Peyer's patch (tissue), 4 donors: ENCODE data around the gene FOXD4L3. TPM values are rescaled to one million over a fixed set of nuclear protein-coding genes. Genes with fewer than 3 reads are reported as not detected.
"Not testable (repeated sequence)": the region's sequence is repeated elsewhere in the genome, so short reads cannot be mapped to it uniquely, and the experiment has no call there.

Experiments
- DNase-seq, 3 donors: peaks; one replicate each; pipeline ENCODE4 v3.0.0-alpha.2; 2017 to 2019
- H3K27ac ChIP-seq, 4 donors: fragments of 200-600 bp; sonication (generic); one replicate each; pipeline ENCODE4 v1.5.1; 2016 to 2019
- H3K27me3 ChIP-seq, 2 donors: fragments of 200-600 bp; sonication (generic); one replicate each; pipeline ENCODE4 v1.5.1; 2019
- H3K36me3 ChIP-seq, 3 donors: fragments of 200-600 bp; sonication (generic); one replicate each; pipeline ENCODE4 v1.5.1; 2016 to 2019
- H3K4me1 ChIP-seq, 4 donors: fragments of 200-600 bp; sonication (generic); one replicate each; pipeline ENCODE4 v1.5.1; 2016 to 2019
- H3K4me3 ChIP-seq, 4 donors: fragments of 200-600 bp; sonication (generic); 1 replicate in 3 of 4; 2 replicates in 1 of 4; pipeline ENCODE4 v1.5.1; 2016 to 2019; ENCODE audit warnings: mild to moderate bottlenecking in 1 of 4
- H3K9me3 ChIP-seq, 4 donors: fragments of 200-600 bp; sonication (generic); one replicate each; pipeline ENCODE4 v1.5.1; 2016 to 2019; ENCODE audit warnings: mild to moderate bottlenecking in 1 of 4
- total RNA-seq, 4 donors: library from RNA; depleted of rRNA; stranded (reverse); fragments of >200 nt; gene quantifications; one replicate each; pipeline ENCODE4 v1.1.0, GENCODE V29; 2016

FOXD4L3 gene
- 1 to 10 TPM in 1 of 4 donors, under 1 TPM in 1, not detected in 2; 0.94 to 1.6 TPM for total RNA-seq

DNA sequence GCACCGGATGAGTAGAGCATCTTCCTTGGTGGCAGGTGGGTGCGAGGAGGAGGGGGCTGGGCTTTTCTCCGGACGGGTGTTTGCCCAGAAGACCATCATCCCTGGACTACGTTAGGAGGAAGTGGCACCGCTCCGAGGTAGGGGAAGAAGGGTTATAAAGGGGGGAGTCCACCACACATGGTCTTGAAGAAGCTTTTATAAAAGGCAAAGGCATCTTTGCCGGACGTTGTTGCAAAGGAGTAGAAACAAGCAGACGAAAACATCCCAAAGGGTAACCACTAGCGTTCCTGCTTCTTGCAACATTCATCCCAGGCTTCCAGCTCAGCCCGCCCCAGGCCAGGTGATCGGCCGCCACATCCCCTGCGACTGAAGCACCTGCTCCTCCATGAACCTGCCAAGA, at the start of gene FOXD4L3:
Gene FOXD4L3 (plus strand): TSS at position 301 of the 400 bp plus-strand sequence. CDS start 85 bp downstream, at position 386.
- not testable (repeated sequence) for H3K36me3 ChIP-seq, H3K4me3 ChIP-seq, H3K27me3 ChIP-seq, H3K27ac ChIP-seq, H3K4me1 ChIP-seq, DNase-seq, H3K9me3 ChIP-seq

DNA sequence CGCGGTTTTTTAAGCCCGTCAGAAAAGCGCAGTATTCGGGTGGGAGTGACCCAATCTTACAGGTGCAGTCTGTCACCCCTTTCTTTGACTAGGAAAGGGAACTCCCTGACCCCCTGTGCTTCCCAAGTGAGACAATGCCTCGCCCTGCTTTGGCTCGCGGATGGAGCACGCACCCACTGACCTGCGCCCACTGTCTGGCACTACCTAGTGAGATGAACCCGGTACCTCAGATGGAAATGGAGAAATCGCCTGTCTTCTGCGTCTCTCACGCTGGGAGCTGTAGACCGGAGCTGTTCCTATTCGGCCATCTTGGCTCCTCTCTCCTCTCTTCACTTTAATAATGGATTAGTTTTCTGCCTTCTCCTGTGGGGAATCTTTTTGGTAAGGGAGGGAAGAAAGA, 21.6 kb upstream of the FOXD4L3 start:
- H3K4me1 ChIP-seq, DNase-seq, H3K4me3 ChIP-seq, H3K27me3 ChIP-seq, H3K9me3 ChIP-seq, H3K27ac ChIP-seq, H3K36me3 ChIP-seq: not testable (repeated sequence)

- not testable (repeated sequence) for H3K4me3 ChIP-seq, H3K36me3 ChIP-seq, H3K27me3 ChIP-seq, H3K9me3 ChIP-seq, H3K4me1 ChIP-seq, H3K27ac ChIP-seq, DNase-seq
Observed at GRCh38 chr9:68303771-68304170, 1.1 kb downstream of the FOXD4L3 start.

- not testable (repeated sequence) for H3K27me3 ChIP-seq, H3K36me3 ChIP-seq, H3K27ac ChIP-seq, H3K9me3 ChIP-seq, H3K4me3 ChIP-seq, DNase-seq, H3K4me1 ChIP-seq
Observed at GRCh38 chr9:68304212-68304611, 1.5 kb downstream of the FOXD4L3 start.

DNA sequence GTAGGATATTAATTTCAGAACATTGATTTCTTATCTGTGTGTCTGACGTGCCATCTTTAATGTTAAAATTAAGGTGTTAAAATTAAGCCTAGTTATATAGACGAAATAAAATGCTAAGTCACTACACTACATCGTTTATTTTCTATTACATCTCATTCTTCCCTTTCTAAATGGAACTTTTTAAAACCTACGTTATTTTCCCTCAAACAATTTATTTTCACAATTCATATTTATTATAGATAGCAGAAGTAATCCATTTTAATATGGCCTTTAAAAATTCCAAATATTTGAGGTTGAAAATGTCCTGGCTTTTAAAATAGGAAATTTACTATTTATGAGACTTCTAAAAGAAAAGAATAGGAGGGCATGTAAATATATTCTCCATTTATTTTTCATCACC, 2.1 kb downstream of the FOXD4L3 start:
- H3K4me3 ChIP-seq, H3K4me1 ChIP-seq, H3K36me3 ChIP-seq, H3K9me3 ChIP-seq, H3K27me3 ChIP-seq, DNase-seq, H3K27ac ChIP-seq: not testable (repeated sequence)

GRCh38 chr9:68305680-68306285, 3.1 kb downstream of the FOXD4L3 start:
- not testable (repeated sequence) for H3K27me3 ChIP-seq, H3K4me3 ChIP-seq, H3K9me3 ChIP-seq, DNase-seq, H3K27ac ChIP-seq, H3K4me1 ChIP-seq, H3K36me3 ChIP-seq

DNA sequence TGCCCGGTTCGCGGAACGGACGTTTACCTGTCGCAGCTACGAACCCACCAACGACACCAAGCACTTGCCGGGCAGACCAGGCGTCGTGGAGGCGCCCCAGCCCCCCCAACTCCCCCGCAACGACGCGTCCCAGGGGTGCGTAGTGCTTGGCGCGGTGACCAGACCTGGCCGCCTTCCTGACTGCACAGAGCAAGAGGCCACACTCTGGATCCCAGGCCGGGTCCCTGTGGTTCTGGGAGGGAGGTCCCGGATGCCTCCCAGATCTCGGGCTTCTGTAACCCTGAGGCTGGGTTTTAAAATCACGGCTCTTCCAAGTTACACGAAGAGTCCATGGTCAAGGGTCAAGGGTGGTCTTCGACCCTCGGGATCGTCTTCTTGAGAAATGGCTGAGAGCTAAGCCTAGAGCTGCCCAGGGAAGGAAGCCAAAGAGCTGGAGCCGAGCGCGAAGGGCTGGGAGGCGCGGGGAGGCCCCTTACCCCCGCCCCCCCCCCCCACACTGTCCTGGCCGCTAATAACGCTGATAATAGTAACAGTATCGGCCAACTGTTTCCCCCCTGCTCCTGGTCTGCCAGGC, 3.8 kb downstream of the FOXD4L3 start:
- not testable (repeated sequence) for H3K27ac ChIP-seq, DNase-seq, H3K27me3 ChIP-seq, H3K36me3 ChIP-seq, H3K9me3 ChIP-seq, H3K4me3 ChIP-seq, H3K4me1 ChIP-seq

DNA sequence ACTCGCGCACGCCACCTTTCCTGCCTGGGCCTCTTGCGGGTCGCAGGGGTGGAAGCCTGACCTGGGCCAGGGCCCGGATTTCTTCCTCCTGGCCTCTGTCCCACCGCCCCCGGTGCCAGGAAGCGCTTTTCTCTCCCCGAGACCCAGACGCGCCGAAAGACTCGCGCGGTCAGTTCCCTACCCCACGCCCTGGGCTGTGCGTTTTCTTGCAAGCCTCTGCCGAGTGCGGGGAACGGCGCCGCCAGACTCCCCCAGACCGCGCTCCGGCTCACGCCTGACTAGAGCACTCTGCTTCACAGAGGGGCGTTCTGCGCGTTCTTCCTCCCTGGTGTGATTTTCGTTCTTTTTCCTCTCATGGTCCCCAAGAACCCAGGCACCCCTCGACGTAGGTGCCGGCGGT, 4.5 kb downstream of the FOXD4L3 start:
- H3K27me3 ChIP-seq, H3K9me3 ChIP-seq, DNase-seq, H3K4me3 ChIP-seq, H3K4me1 ChIP-seq, H3K27ac ChIP-seq, H3K36me3 ChIP-seq: not testable (repeated sequence)

DNA sequence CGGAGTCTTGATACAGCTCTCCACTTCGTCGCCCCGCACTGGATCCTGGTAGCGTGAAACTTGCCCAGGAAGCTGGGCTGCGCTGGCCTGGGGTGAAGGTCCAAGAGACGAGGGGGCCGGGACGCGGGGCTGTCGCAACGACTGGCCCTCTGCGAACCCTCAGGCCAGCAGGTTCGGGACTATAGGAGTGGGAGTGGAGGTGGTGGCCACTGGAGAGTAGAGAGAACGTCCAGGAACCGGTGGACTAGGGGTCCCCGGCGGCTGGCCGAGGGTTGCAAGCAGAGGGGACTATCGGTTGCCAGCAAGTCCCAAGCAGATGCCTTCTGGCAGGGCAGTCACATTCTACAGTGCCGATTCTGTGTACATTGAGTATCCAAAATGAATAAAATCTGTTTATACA, 5.0 kb downstream of the FOXD4L3 start:
- H3K27me3 ChIP-seq, H3K4me3 ChIP-seq, H3K9me3 ChIP-seq, H3K4me1 ChIP-seq, H3K36me3 ChIP-seq, DNase-seq, H3K27ac ChIP-seq: not testable (repeated sequence)

DNA sequence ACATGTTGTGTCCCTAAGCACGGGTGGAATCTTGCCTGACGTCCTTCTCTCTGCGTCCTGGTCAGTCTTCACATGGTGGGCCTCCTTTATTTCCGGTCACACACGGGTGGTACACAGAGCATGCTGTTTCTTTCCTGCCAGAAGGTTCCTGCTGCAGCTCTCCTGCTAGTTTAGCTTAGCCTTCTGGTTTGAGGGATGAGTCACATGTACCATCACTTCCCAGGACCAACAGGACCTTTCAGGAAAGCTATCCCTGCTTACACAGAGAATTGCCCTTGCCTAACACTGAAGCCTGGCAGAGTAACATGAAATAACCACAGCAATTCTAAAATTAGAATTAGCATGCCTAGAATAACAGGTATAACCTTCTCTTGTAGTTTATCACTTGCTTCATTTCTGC, 8.5 kb downstream of the FOXD4L3 start:
- not testable (repeated sequence) for H3K9me3 ChIP-seq, H3K4me3 ChIP-seq, H3K4me1 ChIP-seq, H3K27me3 ChIP-seq, DNase-seq, H3K36me3 ChIP-seq, H3K27ac ChIP-seq

GRCh38 chr9:68318209-68318608, 15.5 kb downstream of the FOXD4L3 start:
- not testable (repeated sequence) for H3K4me3 ChIP-seq, H3K27ac ChIP-seq

DNA sequence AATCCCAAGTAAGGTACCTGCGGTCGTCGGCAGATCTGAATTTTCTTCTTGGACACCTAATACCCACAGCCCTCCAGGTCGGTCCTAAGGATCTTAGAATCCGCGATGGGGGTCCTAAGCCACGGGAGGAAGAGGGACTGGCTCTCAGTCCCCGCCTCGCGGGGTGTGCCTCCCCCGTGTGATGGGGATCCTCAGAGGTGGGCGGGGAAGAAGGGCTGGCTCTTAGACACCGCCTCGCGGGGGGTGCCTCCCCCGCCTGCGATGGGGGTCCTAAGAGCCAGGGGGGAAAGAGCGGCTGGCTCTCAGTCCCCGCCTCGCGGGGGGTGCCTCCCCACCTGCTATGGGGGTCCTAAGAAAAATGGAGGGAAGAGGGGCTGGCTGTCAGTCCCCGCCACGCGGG, 21.1 kb downstream of the FOXD4L3 start:
- not testable (repeated sequence) for H3K27me3 ChIP-seq, H3K9me3 ChIP-seq, H3K4me3 ChIP-seq, H3K27ac ChIP-seq, H3K4me1 ChIP-seq, H3K36me3 ChIP-seq, DNase-seq

More at GRCh38 chr9:68318209-68318608, 15.5 kb downstream of the FOXD4L3 start:
- H3K27me3 ChIP-seq, H3K9me3 ChIP-seq, H3K36me3 ChIP-seq, DNase-seq, H3K4me1 ChIP-seq: not testable (repeated sequence)

DNA sequence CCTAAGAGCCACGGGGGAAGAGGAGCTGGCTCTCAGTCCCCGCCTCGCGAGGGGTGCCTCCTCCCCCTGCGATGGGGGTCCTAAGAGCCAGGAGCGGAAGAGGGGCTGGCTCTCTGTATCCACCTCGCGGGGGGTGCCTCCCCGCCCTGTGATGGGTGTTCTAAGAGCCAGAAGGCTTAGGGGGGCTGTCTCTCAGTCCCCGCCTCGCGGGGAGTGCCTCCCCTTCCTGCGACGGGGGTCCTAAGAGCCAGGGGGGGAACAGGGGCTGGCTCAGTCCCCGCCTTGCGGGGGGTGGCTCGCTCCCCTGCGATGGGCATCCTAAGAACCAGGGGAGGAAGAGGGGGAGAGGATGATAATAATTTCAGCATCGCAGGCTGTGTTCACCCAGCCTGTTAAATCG, 21.9 kb downstream of the FOXD4L3 start:
- H3K4me3 ChIP-seq, H3K27ac ChIP-seq, DNase-seq, H3K9me3 ChIP-seq, H3K27me3 ChIP-seq, H3K36me3 ChIP-seq, H3K4me1 ChIP-seq: not testable (repeated sequence)

DNA sequence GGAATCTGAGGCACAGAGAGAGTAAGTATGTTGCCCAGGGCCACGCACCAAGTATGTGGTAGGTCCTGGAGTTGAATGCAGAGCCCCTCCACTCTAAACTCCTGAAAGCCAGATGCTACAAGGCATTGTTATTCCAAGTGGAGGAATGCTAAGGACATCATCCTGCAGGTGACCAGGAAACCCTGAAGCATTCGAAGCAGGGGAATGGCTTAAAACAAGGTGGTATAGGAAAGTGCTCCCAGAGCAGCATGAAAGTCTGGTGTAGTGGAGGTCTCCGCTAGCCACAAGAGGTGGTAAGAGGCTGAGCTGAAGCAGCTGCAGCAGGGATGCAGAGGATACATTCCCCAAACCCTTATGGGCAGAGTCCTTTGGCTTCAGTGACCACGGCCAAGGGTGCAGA, 26.4 kb downstream of the FOXD4L3 start:
- not testable (repeated sequence) for DNase-seq, H3K27me3 ChIP-seq, H3K36me3 ChIP-seq, H3K9me3 ChIP-seq, H3K27ac ChIP-seq, H3K4me3 ChIP-seq, H3K4me1 ChIP-seq

- H3K27ac ChIP-seq, H3K4me3 ChIP-seq, H3K36me3 ChIP-seq, H3K4me1 ChIP-seq, H3K27me3 ChIP-seq, DNase-seq, H3K9me3 ChIP-seq: not testable (repeated sequence)
Observed at GRCh38 chr9:68330531-68331173, 28.0 kb downstream of the FOXD4L3 start.

GRCh38 chr9:68332122-68332521, 29.5 kb downstream of the FOXD4L3 start:
- H3K9me3 ChIP-seq, H3K4me1 ChIP-seq, DNase-seq, H3K4me3 ChIP-seq, H3K36me3 ChIP-seq, H3K27me3 ChIP-seq, H3K27ac ChIP-seq: not testable (repeated sequence)
